Measurements from ENCODE around the gene CTBP2. TPM values are rescaled to one million over a fixed set of nuclear protein-coding genes. Genes with fewer than 3 reads are reported as not detected.
"Not testable (repeated sequence)": the region's sequence is repeated elsewhere in the genome, so short reads cannot be mapped to it uniquely, and the experiment has no call there.

Gene CTBP2
- total RNA-seq, 1 donor from 2014 or later = 0.23 TPM

GRCh38 chr10:125087191-125087896 lies 73.0 kb downstream of the CTBP2 start:
- intact Hi-C loops (cut with micrococcal nuclease) = no loop called here

DNA sequence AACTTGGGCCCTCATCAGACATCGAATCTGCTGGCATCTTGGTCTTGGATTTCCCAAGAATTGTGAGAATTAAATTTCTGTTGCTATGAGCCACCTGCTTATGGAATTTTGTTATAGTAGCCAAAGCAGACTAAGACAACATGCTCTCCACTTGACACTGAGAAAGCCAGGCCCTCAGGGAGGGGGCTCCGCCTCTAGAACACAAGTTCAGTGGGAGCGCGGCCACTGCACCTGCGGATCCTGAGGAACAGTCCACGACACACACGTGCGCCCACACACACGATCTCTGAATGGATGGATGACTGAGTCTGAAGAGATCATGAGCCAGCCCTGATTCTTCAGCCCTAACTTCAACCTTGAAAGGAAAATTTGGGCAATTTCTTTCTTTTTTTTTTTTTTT lies 73.7 kb downstream of the CTBP2 start:
- intact Hi-C loops (cut with micrococcal nuclease) = no loop called here

DNA sequence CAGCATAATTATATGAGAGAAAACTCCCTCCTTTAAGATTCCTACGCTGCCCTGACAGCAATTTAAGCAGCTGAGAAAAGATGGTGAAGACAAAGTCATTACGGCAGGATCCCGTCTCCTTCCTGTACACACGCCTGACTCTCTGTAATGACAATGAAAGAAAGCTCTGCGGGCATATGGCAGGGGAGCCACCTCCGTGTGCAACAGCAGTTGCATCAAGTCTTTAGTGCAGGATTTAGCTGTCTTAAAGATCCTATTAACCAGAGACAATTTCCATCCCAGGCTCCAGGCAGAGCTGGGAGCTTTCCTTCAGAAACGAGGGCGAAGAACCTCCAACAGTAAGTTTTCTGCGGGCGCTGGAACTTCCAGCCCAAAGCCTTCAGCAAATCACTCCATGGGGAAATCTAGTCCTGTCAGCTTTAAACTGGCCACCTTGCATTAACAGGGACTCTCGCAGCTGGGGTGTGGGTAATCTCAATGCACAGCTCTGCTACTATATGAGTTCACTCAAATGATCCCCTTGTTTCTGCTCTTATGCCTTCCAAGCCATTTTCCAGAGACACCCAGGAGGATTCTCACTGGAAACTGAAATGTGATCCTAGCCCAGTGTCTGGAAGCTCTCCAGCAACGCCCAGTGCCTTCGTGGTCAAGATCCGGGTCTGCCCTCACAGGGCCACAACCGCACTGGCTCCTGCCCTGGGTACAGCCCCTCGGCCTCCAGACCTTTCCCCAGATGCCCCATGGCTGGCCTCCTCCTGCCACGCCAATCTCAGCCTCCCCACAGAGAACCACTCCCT lies 74.9 kb downstream of the CTBP2 start:
- intact Hi-C loops (cut with micrococcal nuclease) = no loop called here

GRCh38 chr10:125084614-125085257 lies 75.6 kb downstream of the CTBP2 start:
- intact Hi-C loops (cut with micrococcal nuclease) = no loop called here

DNA sequence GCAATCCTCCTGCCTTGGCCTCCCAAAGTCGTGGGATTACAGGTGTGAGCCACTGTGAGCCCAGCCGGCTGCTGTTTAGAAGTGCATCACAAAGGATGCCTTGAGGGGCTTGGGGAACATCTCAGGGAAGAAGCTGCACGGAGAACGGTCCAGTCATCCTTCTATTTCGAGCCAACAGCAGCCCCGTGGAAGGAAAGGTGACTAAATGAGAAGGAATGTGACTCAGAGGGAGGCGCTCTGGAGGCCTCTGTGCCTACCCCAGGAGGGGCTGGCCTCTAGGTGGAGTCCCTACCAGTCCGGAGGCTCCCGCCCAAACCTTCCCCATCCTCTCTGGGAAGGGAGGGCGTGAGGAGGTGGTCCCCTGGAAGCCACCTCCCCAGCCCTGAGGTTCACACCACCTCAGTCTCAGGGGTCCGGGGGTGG lies 76.2 kb downstream of the CTBP2 start:
- intact Hi-C loops (cut with micrococcal nuclease) = no loop called here

DNA sequence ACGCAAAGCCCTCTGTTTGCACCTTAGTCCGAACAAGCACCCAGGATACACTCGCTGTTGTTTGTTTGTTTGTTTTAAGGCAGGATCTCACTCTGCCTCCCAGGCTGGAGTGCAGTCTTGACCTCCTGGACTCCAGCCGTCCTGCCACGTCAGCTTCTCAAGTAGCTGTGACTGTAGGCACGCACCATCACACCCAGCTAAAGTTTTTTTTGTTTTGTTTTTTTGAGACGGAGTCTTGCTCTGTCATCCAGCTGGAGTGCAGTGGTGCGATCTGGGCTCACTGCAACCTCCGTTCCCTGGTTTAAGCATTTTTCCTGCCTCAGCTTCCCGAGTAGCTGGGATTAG lies 76.8 kb downstream of the CTBP2 start:
- intact Hi-C loops (cut with micrococcal nuclease) = no loop called here

DNA sequence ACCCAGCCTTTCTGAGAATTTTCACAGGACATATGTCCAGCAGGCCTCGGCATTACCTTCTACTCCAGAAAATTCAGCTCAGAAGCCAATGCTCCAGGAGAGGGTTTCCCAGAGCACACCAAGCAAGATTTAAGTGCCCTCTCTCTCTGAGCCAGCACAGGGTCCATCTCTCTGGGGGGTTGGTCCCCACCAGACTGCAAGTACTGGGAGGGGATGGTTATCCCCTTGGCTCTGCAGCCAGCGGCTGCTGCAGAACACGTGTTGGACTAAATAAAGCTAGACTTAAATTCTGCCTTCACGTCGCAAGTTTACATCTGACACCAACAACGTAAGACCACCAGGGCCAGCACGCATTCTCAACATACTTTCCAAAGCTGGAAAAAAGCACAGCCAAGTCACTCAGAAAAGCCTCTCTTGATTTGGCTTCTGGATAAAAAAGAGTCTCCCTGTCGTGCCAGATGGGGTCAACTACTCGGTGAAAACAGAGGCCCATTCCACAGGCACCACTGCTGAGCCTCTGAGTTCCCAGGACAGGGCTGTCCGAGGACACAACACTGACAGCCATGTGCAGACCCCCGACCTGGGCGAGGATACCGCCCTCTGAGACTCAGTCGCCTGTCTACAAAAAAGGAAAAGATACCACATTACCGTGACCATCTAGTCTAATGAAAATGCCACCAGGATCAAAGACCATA lies 77.3 kb downstream of the CTBP2 start:
- intact Hi-C loops (cut with micrococcal nuclease) = no loop called here

DNA sequence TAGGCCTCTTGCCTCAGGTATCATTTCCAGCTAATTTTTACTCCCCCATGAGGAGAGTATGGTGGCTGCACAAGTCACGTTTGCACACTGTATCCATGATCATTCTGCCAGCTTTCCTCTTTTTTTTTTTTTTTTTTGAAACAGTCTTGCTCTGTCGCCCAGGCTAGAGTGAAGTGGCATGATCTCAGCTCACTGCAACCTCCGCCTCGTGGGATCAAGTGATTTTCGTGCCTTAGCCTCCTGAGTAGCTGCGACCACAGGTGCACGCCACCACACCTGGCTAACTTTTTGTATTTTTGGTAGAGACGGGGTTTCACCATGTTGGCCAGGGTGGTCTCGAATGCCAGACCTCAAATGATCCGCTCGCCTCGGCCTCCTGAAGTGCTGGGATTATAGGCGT lies 77.9 kb downstream of the CTBP2 start:
- intact Hi-C loops (cut with micrococcal nuclease) = not testable (repeated sequence)

GRCh38 chr10:125081931-125082330 lies 78.4 kb downstream of the CTBP2 start:
- intact Hi-C loops (cut with micrococcal nuclease) = no loop called here

GRCh38 chr10:125080984-125081383 lies 79.4 kb downstream of the CTBP2 start:
- intact Hi-C loops (cut with micrococcal nuclease) = no loop called here

GRCh38 chr10:125080296-125080695 lies 80.1 kb downstream of the CTBP2 start:
- intact Hi-C loops (cut with micrococcal nuclease) = no loop called here

- intact Hi-C loops (cut with micrococcal nuclease) = no loop called here
These were observed 81.2 kb downstream of the CTBP2 start for GRCh38 chr10:125079091-125079600.

DNA sequence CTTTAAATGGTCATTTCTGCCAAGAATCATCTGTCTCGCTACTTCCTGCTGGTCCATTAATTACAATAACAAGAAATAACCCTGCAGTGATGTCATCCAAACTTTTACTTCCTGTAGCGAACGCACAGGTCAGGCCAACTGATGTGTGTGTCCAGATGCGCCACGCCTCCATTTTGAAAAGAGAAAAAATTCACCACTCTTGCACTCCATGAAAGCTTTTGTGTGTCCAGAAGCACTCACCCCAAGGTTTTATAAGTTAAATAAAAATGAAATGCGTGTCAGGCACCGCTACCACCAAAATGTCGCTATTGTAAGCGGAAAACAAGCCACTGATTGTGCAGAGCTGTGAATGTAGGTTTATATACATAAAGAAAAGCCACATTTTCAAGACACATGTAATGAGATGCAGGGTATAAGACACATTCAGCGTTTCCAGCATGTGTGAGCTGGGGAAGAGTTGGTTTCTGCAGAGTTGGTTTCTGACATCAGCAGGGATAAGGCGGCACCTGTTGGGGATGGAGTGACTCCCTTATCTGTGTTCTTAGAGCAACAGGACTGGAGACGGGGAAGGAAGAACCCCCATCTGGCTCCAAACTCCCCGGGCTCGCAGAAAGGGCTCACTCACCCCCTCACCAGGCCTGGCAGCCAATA lies 83.3 kb downstream of the CTBP2 start:
- intact Hi-C loops (cut with micrococcal nuclease) = no loop called here

DNA sequence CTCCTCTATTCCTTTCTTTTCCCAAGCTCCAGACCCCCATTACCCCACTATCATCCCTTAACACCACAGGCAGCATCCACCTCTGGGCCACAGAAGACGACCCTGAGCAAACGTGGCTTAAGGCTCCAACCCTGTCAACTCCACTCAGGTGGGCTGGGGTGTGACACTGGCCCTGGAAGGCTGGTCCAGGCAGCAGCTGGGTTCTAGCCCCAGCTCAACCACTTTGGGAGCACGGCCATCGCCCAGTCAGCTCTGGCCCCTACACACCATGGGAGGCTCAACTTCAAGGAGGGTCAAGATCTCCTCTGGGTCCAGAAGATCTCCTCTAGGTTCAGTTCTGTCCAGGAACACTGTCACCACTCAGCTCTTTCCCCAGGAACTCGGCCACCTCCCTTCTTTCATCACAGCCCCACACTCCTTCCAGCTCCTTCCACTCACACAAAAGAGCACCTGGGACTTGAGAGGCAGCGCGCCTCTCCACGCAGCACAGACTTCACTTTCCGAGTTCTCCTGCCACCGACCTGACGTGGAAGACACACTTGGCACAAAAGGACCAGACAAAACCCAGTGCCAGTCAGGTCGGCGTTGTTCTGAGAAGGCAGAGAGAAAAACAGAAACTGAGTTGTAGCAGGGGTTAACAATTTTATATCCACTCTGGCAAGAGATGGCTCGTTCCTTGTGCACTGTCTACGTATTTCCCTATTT lies 84.1 kb downstream of the CTBP2 start:
- intact Hi-C loops (cut with micrococcal nuclease) = no loop called here

DNA sequence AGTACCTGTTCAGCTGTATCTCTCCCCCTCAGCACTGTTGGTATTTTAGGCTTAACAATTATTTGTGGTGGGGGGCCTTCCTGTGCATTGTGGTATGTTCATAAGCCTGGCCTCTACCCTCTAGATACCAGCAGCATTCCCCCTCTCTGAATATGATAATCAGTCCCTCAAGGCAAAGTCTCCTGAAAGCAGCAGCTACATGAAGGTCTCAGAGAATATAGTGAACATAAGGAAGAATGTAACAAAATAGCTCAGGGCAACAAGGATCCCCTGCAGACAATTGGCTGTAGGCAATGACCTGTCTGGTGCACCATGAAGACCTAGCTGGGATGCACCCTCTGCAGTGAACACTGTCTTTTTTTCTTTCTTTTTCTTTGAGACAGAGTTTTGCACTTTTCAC lies 86.4 kb downstream of the CTBP2 start:
- intact Hi-C loops (cut with micrococcal nuclease) = no loop called here

DNA sequence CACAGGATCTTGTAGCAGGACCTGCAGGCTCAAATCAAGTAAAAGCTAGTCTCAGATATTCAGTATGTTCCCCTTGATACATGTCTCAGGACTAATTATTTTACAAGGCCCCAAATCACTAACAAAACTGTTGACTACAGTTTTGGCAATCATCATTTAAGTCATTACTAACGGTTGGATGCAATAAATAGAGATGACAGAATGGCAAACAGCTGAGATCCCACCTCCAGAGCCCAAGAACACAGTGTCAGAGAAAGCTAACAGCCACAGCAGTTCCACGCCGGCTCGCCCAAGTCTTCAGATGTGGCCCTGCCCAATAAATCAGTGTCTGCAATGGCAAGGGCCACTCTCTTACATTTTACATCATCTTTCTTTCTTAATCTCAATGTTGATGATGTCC lies 87.6 kb downstream of the CTBP2 start:
- intact Hi-C loops (cut with micrococcal nuclease) = no loop called here

- intact Hi-C loops (cut with micrococcal nuclease) = no loop called here
These were observed 89.4 kb downstream of the CTBP2 start for GRCh38 chr10:125071008-125071407.

DNA sequence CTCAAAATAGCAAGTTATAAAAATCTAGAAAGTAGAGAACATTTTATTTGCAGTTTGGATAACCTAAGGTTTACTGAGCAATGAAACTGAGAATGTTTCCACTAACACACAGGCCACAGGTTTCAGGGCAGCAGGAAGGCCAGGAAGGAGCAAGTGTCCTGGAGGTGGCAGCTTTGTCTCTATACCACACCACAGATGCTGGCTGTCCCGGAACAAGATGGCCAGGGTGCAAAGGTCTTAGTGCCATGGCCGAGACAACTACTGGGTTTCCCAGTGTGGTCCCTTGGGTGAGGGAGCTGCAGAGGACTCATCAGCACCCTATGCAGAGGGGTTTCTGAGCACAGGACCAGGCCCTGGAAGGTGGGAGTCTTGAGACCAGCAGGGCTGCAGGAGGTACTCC lies 92.0 kb downstream of the CTBP2 start:
- intact Hi-C loops (cut with micrococcal nuclease) = no loop called here

GRCh38 chr10:125067764-125068163 lies 92.6 kb downstream of the CTBP2 start:
- intact Hi-C loops (cut with micrococcal nuclease) = no loop called here

DNA sequence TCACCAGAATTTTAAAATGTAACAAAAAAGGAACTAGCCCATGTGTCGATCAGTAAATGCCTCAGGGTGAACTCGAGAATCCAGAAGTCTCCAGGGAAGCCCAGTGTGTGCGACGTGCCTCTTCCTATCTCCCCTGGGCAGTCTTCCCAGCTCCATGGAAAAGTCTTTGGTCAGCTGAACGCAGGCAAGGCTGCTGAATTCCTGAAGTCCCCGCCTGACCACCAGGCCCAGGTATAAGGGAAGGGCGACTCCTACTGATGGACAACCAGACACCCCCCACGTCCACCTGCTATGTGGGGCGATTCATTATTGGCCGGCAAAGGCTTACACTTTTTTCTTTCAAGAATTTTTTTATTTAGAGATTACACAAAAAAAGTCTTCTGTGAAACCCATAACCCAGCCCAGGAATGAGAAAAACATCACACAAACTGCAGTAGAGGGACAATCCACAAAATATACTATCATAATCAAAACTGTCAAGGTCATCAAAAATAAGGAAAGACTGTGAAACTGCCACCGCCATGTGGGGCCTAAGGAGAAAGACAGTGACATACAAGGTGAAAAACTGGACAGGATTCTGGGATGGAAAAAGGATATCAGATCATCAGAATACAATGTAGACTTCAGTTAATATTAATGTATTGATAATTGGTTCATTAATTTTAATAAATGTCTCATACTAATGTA lies 93.5 kb downstream of the CTBP2 start:
- intact Hi-C loops (cut with micrococcal nuclease) = no loop called here
